GM12892 (cell line): Measurements from ENCODE around the gene CCDC192.

ENCODE experiments used
- POLR2A ChIP-seq: IDR thresholded peaks from 2 replicates; pipeline ENCODE4 v1.6.1; 2011; ENCODE audit warnings: low read depth, low read length, control low read depth
- POLR2AphosphoS5 ChIP-seq: IDR thresholded peaks from 2 replicates; pipeline ENCODE4 v1.6.1; 2011; ENCODE audit warnings: low read depth, low read length, control low read depth
- TAF1 ChIP-seq: IDR thresholded peaks from 2 replicates; pipeline ENCODE4 v1.6.1; 2011; ENCODE audit warnings: low read depth, mild to moderate bottlenecking, control low read depth, low read length, borderline replicate concordance

DNA sequence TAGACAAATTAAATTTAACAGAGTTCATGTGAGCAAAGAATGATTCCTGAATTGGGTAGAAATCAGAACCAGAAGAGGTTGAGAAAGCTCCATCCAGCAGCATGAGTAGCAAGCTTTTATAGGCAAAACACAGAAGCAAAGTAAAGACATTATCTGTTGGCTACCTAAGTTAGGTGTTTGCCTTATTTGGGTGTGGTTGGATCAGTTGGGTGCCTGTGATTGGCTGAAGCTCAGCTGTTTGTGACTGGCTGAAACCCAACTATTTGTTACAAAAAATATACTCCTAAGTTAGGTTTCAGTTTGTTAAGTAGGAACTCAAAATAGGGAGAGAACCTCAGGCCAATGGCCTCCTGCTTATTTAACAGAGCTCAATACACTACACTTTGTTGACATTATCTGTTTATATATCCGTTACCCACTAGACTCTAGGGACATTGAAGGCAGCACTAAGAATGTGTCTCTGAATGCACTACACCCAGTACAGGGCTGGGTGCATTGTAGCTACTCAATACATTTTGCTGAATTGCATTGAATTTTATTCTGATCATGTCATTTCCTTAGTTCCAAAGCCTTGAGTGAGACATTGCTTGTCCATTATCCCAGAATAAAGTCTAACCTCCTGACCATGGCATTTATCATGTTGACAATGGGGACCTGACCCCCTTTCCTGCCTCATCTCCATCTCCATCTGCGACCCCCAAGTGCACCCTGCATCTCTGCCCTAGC, 98.7 kb downstream of the CCDC192 start:
- TF ChIP-seq POLR2AphosphoS5 (no peak), POLR2A (no peak), TAF1 (no peak)
